ENCODE results near the gene TBKBP1.

GRCh38 chr17:47727704-47728036, 33.7 kb downstream of the TBKBP1 start:
- TF ChIP-seq CTCF (IDR thresholded peaks at IDR 0.05) (no peak), POLR2A (IDR thresholded peaks at IDR 0.05) (no peak)

Measured in thyroid gland (tissue), 4 donors.